ENCODE results near the gene GCSH. TPM values are rescaled to one million over a fixed set of nuclear protein-coding genes. Genes with fewer than 3 reads are reported as not detected.

The GCSH gene
- total RNA-seq, 4 donors from 2014 or later = 26.7 to 45.9 (median 29.7) TPM

GRCh38 chr16:81095653-81095952, 592 bp downstream of the GCSH start:
- Histone ChIP-seq H3K9me3 (no peaks in the 10 kb centered on the region), H3K27ac (peak overlapping the region; percentile 72 to 89 (median 82)), H3K36me3 (peaks cover 0 to 1% (median 0%) of the 10 kb centered on the region in 3 donors), H3K27me3 (no peaks in the 10 kb centered on the region), H3K4me3 (peak overlapping the region; percentile 60 to 86 (median 75)), H3K4me1 (peaks cover 0 to 9% (median 5%) of the 10 kb centered on the region in 4 donors)
- no peak for DNase-seq (ENCODE audit: low spot score in 2 of 2)
- WGBS, 2 donors = 1% methylated on average over 22 of the region's 22 CpGs
- TF ChIP-seq EP300 (IDR thresholded peaks at IDR 0.05) (no peak), CTCF (IDR thresholded peaks at IDR 0.05) (no peak), POLR2A (IDR thresholded peaks at IDR 0.05) (no peak)

GRCh38 chr16:81094771-81095251, 1.4 kb downstream of the GCSH start:
- Histone ChIP-seq H3K36me3 (peaks cover 0 to 9% (median 0%) of the 10 kb centered on the region in 3 donors), H3K4me3 (peak overlapping the region in 1 of 4 donors; percentile 82), H3K9me3 (no peaks in the 10 kb centered on the region), H3K27me3 (no peaks in the 10 kb centered on the region), H3K27ac (peak overlapping the region in 2 of 4 donors; percentile 8 to 9), H3K4me1 (peaks cover 0 to 9% (median 5%) of the 10 kb centered on the region in 4 donors)
- TF ChIP-seq CTCF (IDR thresholded peaks at IDR 0.05) = no peak
- TF ChIP-seq EP300 (IDR thresholded peaks at IDR 0.05) = no peak
- 61 to 66% methylated on average over 21 of the region's 21 CpGs for WGBS, 2 donors
- no peak for DNase-seq (ENCODE audit: low spot score in 2 of 2)

- Histone ChIP-seq H3K36me3 (peaks cover 0 to 49% (median 0%) of the 10 kb centered on the region in 3 donors), H3K27me3 (no peaks in the 10 kb centered on the region), H3K9me3 (no peaks in the 10 kb centered on the region), H3K27ac (no peak overlapping the region), H3K4me1 (no peaks in the 10 kb centered on the region), H3K4me3 (no peak overlapping the region)
- TF ChIP-seq CTCF (IDR thresholded peaks at IDR 0.05) (no peak), POLR2A (IDR thresholded peaks at IDR 0.05) (no peak), EP300 (IDR thresholded peaks at IDR 0.05) (no peak)
- 95 to 97% methylated on average over 5 of the region's 5 CpGs for WGBS, 2 donors
- DNase-seq (ENCODE audit: low spot score in 2 of 2) = no peak
These were observed 7.4 kb downstream of the GCSH start for GRCh38 chr16:81088836-81089235.

- TF ChIP-seq EP300 (IDR thresholded peaks at IDR 0.05) (no peak), POLR2A (IDR thresholded peaks at IDR 0.05) (no peak), CTCF (IDR thresholded peaks at IDR 0.05) (no peak)
- peaks cover 0 to 10% (median 1%) of the 10 kb centered on the region in 4 donors for H3K4me1 ChIP-seq
- no peaks in the 10 kb centered on the region for H3K9me3 ChIP-seq
- DNase-seq (ENCODE audit: low spot score in 2 of 2) = no peak
- 93 to 95% methylated on average over 4 of the region's 4 CpGs for WGBS, 2 donors
- H3K36me3 ChIP-seq = peaks cover 0 to 33% (median 0%) of the 10 kb centered on the region in 3 donors
- no peak overlapping the region for H3K27ac ChIP-seq
- no peak overlapping the region for H3K4me3 ChIP-seq
- H3K27me3 ChIP-seq = no peaks in the 10 kb centered on the region
These were observed 15.2 kb downstream of the GCSH start for GRCh38 chr16:81081014-81081413.

- no peak for TF ChIP-seq EP300 (IDR thresholded peaks at IDR 0.05)
- no peak for TF ChIP-seq POLR2A (IDR thresholded peaks at IDR 0.05)
- TF ChIP-seq CTCF (IDR thresholded peaks at IDR 0.05) = no peak
- Histone ChIP-seq H3K36me3 (peaks cover 0 to 30% (median 0%) of the 10 kb centered on the region in 3 donors), H3K4me3 (no peak overlapping the region), H3K4me1 (peaks cover 0 to 11% (median 1%) of the 10 kb centered on the region in 4 donors), H3K27ac (no peak overlapping the region), H3K9me3 (no peaks in the 10 kb centered on the region), H3K27me3 (no peaks in the 10 kb centered on the region)
- no peak for DNase-seq (ENCODE audit: low spot score in 2 of 2)
- WGBS, 2 donors = 76 to 80% methylated on average over 1 of the region's 1 CpG
These were observed 16.0 kb downstream of the GCSH start for GRCh38 chr16:81080233-81080632.

Measured in tibial nerve (tissue), 4 donors.